HEK293 (cell line): ENCODE data around the gene MANF.

Experiments used
- AEBP2 ChIP-seq: fragments of 450-650 bp; formaldehyde crosslinking; IDR thresholded peaks from 2 replicates; pipeline ENCODE4 v1.5.1; 2016; ENCODE audit warnings: missing biosample characterization, missing genetic modification characterization, borderline replicate concordance
- CTCF ChIP-seq: fragments of 450-650 bp; formaldehyde crosslinking; IDR thresholded peaks from 2 replicates; pipeline ENCODE4 v1.5.1; 2016; ENCODE audit warnings: missing biosample characterization, missing genetic modification characterization
- KLF1 ChIP-seq: fragments of 450-650 bp; formaldehyde crosslinking; IDR thresholded peaks from 2 replicates; pipeline ENCODE4 v1.5.1; 2016; ENCODE audit warnings: missing biosample characterization, missing genetic modification characterization
- ZBTB11 ChIP-seq: fragments of 450-650 bp; formaldehyde crosslinking; conservative IDR thresholded peaks from 2 replicates; pipeline ENCODE4 v1.5.1; 2016; ENCODE audit warnings: low read depth, missing biosample characterization, missing genetic modification characterization
- ZBTB17 ChIP-seq: fragments of 450-650 bp; formaldehyde crosslinking; IDR thresholded peaks from 2 replicates; pipeline ENCODE4 v1.5.1; 2016; ENCODE audit warnings: missing biosample characterization, missing genetic modification characterization
- ZNF239 ChIP-seq: fragments of 450-650 bp; formaldehyde crosslinking; IDR thresholded peaks from 2 replicates; pipeline ENCODE4 v1.5.1; 2016; ENCODE audit warnings: missing biosample characterization, missing genetic modification characterization
- ZNF274 ChIP-seq, 2 experiments: fragments of 200-500 bp in 1 of 2; fragments of 450-650 bp in 1 of 2; sonication (Bioruptor generic) in 1 of 2; formaldehyde crosslinking in 1 of 2; IDR thresholded peaks; 2 replicates each; pipeline versions ENCODE4 v1.5.1 to v1.6.1; 2014 to 2016; ENCODE audit warnings: borderline replicate concordance in 1 of 2, inconsistent platforms in 1 of 2, low read length in 1 of 2, missing biosample characterization in 1 of 2, missing genetic modification characterization in 1 of 2
- ZNF354C ChIP-seq: fragments of 450-650 bp; formaldehyde crosslinking; IDR thresholded peaks from 2 replicates; pipeline ENCODE4 v1.5.1; 2016; ENCODE audit warnings: missing biosample characterization, missing genetic modification characterization, low read depth, borderline replicate concordance
- ZNF692 ChIP-seq: fragments of 450-650 bp; formaldehyde crosslinking; IDR thresholded peaks from 2 replicates; pipeline ENCODE4 v1.5.1; 2016; ENCODE audit warnings: missing biosample characterization, missing genetic modification characterization

GRCh38 chr3:51434110-51434509, 49.0 kb downstream of the MANF start:
- TF ChIP-seq ZNF274 (IDR thresholded peaks at IDR 0.05; ENCODE audit: low read length), result no peak
- TF ChIP-seq ZNF274 (tag by site-specific recombination; IDR thresholded peaks at IDR 0.05; ENCODE audit: borderline replicate concordance), result no peak
- TF ChIP-seq CTCF (tag by site-specific recombination), result no peak
- no peak for TF ChIP-seq AEBP2
- no peak for TF ChIP-seq ZNF354C (tag by site-specific recombination)
- TF ChIP-seq ZBTB17, result no peak
- no peak for TF ChIP-seq ZBTB11 (tag by site-specific recombination)
- no peak for TF ChIP-seq KLF1 (tag by site-specific recombination)
- TF ChIP-seq ZNF239 (tag by site-specific recombination), result no peak
- no peak for TF ChIP-seq ZNF692 (tag by site-specific recombination)
